ENCODE measurements around the gene CCDC158. TPM values are rescaled to one million over a fixed set of nuclear protein-coding genes. Genes with fewer than 3 reads are reported as not detected.

The CCDC158 gene
- total RNA-seq, 1 experiment from 2014 or later, result not detected

GRCh38 chr4:76354517-76355473 lies 66.1 kb downstream of the CCDC158 start:
- H3K9me3 ChIP-seq, result no peaks in the 10 kb centered on the region
- no peaks in the 10 kb centered on the region for H3K27me3 ChIP-seq
- H3K4me3 ChIP-seq, result no peak overlapping the region
- no peaks in the 10 kb centered on the region for H3K36me3 ChIP-seq
- DNase-seq, result no peak

- DNase-seq, result no peak
- Histone ChIP-seq H3K27me3 (no peaks in the 10 kb centered on the region), H3K36me3 (no peaks in the 10 kb centered on the region), H3K4me3 (no peak overlapping the region), H3K9me3 (no peaks in the 10 kb centered on the region)
Observed at GRCh38 chr4:76342803-76343202, 78.1 kb downstream of the CCDC158 start.

DNA sequence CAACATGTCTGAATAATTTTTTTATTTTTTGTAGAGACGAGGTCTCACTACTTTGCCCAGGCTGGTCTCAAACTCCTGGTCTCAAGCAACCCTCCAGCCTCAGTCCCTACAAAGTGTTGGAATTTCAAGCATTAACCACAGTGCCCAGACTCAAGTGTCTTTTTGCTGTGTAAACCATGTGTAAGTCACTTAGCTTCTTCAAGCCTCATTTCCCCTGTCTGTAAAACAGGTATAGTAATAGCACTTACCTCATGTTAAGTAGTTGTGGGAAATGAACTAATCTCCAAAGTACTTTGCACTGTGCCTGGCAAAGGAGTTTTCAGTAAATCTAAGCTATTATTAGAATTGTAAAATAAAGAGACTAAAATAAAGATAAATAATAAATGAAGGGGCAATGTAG lies 78.8 kb downstream of the CCDC158 start:
- H3K27me3 ChIP-seq, result no peaks in the 10 kb centered on the region
- no peak for DNase-seq
- H3K9me3 ChIP-seq, result no peaks in the 10 kb centered on the region
- no peak overlapping the region for H3K4me3 ChIP-seq
- H3K36me3 ChIP-seq, result no peaks in the 10 kb centered on the region

DNA sequence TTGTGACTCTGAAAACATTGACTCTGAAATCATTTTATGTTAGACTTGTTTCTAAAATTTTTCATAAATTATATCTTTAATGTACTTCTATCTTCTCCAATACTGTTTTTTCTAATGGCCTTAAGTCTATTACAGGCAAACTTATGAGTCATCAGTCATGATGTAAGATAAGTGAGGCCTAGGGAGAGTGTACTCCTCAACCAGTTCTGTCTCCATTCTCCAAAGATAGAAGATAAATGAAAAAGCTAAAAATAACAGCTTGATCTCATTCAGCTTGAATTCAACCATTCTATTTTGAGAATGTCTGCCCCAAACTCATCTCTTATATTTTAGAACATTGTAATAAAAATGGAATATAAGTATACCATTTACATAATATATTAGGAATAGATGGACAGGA lies 79.9 kb downstream of the CCDC158 start:
- Histone ChIP-seq H3K36me3 (no peaks in the 10 kb centered on the region), H3K9me3 (no peaks in the 10 kb centered on the region), H3K27me3 (no peaks in the 10 kb centered on the region), H3K4me3 (no peak overlapping the region)
- no peak for DNase-seq

- Histone ChIP-seq H3K4me3 (no peak overlapping the region), H3K9me3 (no peaks in the 10 kb centered on the region)
- no peak for DNase-seq
Observed at GRCh38 chr4:76339364-76339763, 81.6 kb downstream of the CCDC158 start.

GRCh38 chr4:76334885-76335284 lies 86.1 kb downstream of the CCDC158 start:
- no peak overlapping the region for H3K4me3 ChIP-seq

More at GRCh38 chr4:76339364-76339763, 81.6 kb downstream of the CCDC158 start:
- Histone ChIP-seq H3K27me3 (no peaks in the 10 kb centered on the region), H3K36me3 (no peaks in the 10 kb centered on the region)

DNA sequence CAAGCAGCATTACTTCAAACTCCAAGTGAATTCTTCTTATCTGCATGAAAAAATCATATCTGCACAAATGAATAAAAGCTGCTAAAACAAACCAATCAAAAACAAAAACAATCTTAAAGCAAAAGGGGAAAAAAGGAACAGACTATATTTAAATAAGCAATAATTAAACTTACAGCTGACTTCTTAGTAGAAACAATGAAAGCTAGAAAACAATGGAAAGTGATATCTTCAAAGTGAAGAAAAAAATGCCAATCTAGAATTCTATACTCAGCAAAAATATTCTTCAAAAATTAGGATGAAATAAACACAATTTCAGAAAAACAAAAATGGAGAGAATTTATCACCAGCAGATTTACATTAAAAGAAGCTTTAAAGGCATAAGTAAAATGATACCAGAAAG lies 94.4 kb downstream of the CCDC158 start:
- no peak overlapping the region for H3K4me3 ChIP-seq
- peaks cover 10% of the 10 kb centered on the region for H3K9me3 ChIP-seq
- DNase-seq, result no peak
- no peaks in the 10 kb centered on the region for H3K27me3 ChIP-seq
- no peaks in the 10 kb centered on the region for H3K36me3 ChIP-seq

More at GRCh38 chr4:76334885-76335284, 86.1 kb downstream of the CCDC158 start:
- H3K27me3 ChIP-seq, result no peaks in the 10 kb centered on the region
- H3K36me3 ChIP-seq, result no peaks in the 10 kb centered on the region
- no peaks in the 10 kb centered on the region for H3K9me3 ChIP-seq
- no peak for DNase-seq

- Histone ChIP-seq H3K36me3 (no peaks in the 10 kb centered on the region), H3K27me3 (no peaks in the 10 kb centered on the region), H3K9me3 (peaks cover 10% of the 10 kb centered on the region), H3K4me3 (no peak overlapping the region)
- no peak for DNase-seq
Observed at GRCh38 chr4:76325072-76325471, 95.9 kb downstream of the CCDC158 start.

DNA sequence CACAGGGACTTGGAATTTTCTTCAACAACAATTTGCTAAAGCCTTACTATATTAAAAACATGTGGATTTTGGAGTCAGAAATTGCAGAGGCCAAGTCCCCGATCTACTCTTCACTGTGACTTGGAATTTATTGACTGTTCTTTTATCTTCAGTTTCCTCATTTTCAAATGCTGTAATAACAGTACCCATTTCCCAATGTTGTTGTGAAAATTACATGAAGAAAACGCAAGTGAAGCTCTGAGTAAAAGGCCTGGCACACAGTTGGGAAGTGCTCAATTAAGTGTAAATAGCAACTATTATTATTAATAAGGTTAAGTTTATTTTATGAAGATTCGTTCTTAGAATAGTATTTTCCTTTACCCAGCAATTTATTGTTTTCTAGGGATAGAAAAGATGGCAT lies 98.7 kb downstream of the CCDC158 start:
- DNase-seq, result no peak
- Histone ChIP-seq H3K9me3 (peaks cover 14% of the 10 kb centered on the region), H3K4me3 (no peak overlapping the region), H3K27me3 (no peaks in the 10 kb centered on the region), H3K36me3 (no peaks in the 10 kb centered on the region)

DNA sequence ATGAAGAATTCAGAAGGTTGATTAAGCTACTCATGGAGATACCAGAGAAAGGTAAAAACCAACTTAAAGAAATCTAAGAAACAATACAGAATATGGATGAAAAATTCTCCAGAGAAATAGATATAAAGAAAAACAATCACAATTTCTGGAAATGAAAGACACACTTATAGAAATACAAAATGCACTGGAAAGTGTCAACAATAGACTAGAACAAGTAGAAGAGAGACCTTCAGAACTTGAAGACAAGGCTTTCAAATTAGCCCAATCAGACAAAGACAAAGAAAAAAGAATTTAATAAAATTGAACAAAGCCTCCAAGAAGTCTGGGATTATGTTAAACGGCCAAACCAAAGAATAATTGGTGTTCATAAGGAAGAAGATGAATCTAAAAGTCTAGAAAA lies 104.8 kb downstream of the CCDC158 start:
- no peak for DNase-seq
- Histone ChIP-seq H3K4me3 (no peak overlapping the region), H3K27me3 (no peaks in the 10 kb centered on the region), H3K9me3 (peaks cover 5% of the 10 kb centered on the region; the same call in 1 of the 2 replicates), H3K36me3 (no peaks in the 10 kb centered on the region)

DNA sequence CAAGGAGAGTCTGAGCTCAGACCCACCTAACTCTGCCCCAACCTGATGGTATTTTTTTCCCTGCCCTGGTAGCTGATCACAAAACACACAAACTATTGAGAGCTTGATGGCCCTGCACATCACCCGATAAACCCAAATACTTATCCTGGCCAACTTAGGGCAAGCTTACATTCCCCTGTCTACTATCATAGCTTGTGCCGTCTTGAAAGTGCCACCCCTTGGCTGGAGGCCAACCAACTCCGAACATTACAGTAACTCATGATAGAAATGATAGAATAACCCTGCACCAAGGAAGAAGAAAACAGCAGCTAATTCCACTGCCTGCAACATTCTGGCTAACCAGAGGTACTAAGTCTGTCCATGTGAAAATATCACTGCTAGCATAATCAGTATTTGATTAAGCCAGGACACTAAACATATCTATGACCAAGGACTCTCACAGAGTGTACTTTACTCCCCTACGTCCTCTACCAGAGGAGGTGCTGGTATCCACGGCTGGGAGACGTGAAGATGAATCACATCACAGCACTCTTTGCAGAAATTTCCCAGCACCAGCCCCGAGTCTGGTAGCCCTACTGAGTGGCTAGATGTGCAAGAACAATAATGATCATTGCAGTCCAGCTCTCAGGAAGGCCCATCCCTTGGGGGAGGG lies 105.5 kb downstream of the CCDC158 start:
- H3K9me3 ChIP-seq, result peaks cover 5% of the 10 kb centered on the region; the same call in 1 of the 2 replicates
- no peak overlapping the region for H3K4me3 ChIP-seq
- no peaks in the 10 kb centered on the region for H3K27me3 ChIP-seq
- DNase-seq, result no peak
- no peaks in the 10 kb centered on the region for H3K36me3 ChIP-seq

DNA sequence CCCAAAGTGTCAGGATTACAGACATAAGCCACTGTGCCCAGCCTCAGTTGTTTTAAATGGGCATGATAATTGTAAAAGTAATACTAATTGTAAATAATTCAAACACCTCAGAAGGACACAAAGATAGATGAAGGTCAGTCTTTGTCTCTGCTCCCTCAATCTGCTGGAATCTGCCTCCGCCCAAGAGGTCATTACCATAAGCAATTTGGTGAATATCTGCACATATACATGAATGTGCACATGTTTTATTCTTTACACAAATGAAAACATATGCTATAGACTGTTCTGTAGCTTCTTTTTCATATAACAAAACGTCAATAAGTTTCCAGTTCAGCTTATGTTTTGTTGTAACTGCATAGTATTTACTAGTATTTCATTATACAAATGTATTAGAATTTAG lies 107.4 kb downstream of the CCDC158 start:
- Histone ChIP-seq H3K4me3 (no peak overlapping the region), H3K27me3 (no peaks in the 10 kb centered on the region), H3K36me3 (no peaks in the 10 kb centered on the region; the same call in 1 of the 2 replicates), H3K9me3 (peaks cover 5% of the 10 kb centered on the region; the same call in 1 of the 2 replicates)
- no peak for DNase-seq

DNA sequence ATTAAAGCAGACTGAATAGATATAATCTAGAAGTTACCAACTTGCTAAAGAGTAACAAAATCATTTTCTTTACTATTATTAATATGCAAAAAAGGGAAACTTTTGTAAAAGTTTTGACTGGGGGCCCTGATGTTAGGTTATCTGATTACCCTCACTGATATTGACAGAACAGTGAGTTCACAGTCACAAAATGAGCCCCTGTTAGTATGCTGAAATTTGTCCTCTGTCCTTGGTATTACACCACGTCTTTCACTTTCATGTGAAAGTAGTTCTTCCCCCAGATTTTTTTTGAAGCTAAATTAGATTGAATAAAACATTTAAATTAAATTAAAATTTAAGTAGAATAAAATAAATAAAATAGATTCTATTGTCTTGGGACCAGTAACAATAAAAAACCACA lies 108.5 kb downstream of the CCDC158 start:
- Histone ChIP-seq H3K27me3 (no peaks in the 10 kb centered on the region), H3K36me3 (no peaks in the 10 kb centered on the region; the same call in 1 of the 2 replicates), H3K4me3 (no peak overlapping the region), H3K9me3 (peaks cover 3% of the 10 kb centered on the region; the same call in 1 of the 2 replicates)
- DNase-seq, result no peak

- Histone ChIP-seq H3K9me3 (no peaks in the 10 kb centered on the region), H3K36me3 (no peaks in the 10 kb centered on the region; the same call in 1 of the 2 replicates), H3K4me3 (no peak overlapping the region), H3K27me3 (no peaks in the 10 kb centered on the region)
- DNase-seq, result no peak
Observed at GRCh38 chr4:76311896-76312331, 109.0 kb downstream of the CCDC158 start.

GRCh38 chr4:76310683-76311082 lies 110.3 kb downstream of the CCDC158 start:
- H3K9me3 ChIP-seq, result no peaks in the 10 kb centered on the region
- H3K36me3 ChIP-seq, result no peaks in the 10 kb centered on the region; the same call in 1 of the 2 replicates
- no peak overlapping the region for H3K4me3 ChIP-seq
- no peaks in the 10 kb centered on the region for H3K27me3 ChIP-seq
- no peak for DNase-seq

GRCh38 chr4:76309939-76310550 lies 110.9 kb downstream of the CCDC158 start:
- Histone ChIP-seq H3K4me3 (no peak overlapping the region), H3K36me3 (no peaks in the 10 kb centered on the region; the same call in 1 of the 2 replicates), H3K27me3 (no peaks in the 10 kb centered on the region), H3K9me3 (no peaks in the 10 kb centered on the region)
- DNase-seq, result no peak

DNA sequence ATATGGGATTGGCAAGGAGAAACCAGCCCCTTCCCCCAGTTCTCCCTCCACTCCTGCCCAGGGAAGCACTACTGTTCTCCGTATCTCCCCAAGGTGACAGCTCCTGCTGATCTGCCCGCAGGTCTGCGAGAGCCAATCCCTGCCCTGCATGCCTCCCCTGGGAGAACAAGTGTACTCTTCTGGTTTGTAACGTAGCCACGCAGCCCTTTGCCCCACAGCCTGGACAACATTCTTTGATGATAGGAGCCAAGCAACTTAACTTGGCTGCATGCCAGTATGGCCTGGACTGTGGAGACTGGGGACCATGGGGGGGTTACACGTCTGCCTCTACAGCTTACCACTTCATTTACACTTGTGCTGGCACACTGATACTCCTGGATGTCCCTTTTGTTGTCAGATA lies 112.4 kb downstream of the CCDC158 start:
- no peaks in the 10 kb centered on the region for H3K9me3 ChIP-seq
- H3K27me3 ChIP-seq, result no peaks in the 10 kb centered on the region
- H3K36me3 ChIP-seq, result no peaks in the 10 kb centered on the region; the same call in 1 of the 2 replicates
- DNase-seq, result no peak
- no peak overlapping the region for H3K4me3 ChIP-seq

All from MG63 (cell line).